DND-41 (cell line): ENCODE data around the gene TBXAS1.

Experiments used
- ATAC-seq: fragments of 200-7000 bp; cut with Tn5 transposase; 3 replicates; pipeline ENCODE4 v1.9.1; 2021; ENCODE audit warnings: low read depth; ENCODE audit not compliant: insufficient read depth
- DNase-seq: peaks from one replicate; pipeline ENCODE4 v3.0.0-alpha.2; 2020
- H2AFZ ChIP-seq: 2 replicates; pipeline ENCODE4 v1.6.0; 2012; ENCODE audit warnings: low read depth, low read length
- H3K27ac ChIP-seq: 2 replicates; pipeline ENCODE4 v1.5.1; 2012; ENCODE audit warnings: low read length, inconsistent platforms
- H3K27me3 ChIP-seq: fragments of 200-600 bp; sonication (generic); 2 replicates; pipeline ENCODE4 v1.6.0; 2012; ENCODE audit warnings: low read length, mild to moderate bottlenecking, inconsistent platforms; ENCODE audit not compliant: insufficient read depth, poor library complexity
- H3K36me3 ChIP-seq: 2 replicates; pipeline ENCODE4 v1.5.1; 2012; ENCODE audit warnings: low read length, inconsistent platforms; ENCODE audit not compliant: insufficient read depth
- H3K4me1 ChIP-seq: 2 replicates; pipeline ENCODE4 v1.5.1; 2012; ENCODE audit warnings: mild to moderate bottlenecking, low read length; ENCODE audit not compliant: insufficient read depth
- H3K4me2 ChIP-seq: 2 replicates; pipeline ENCODE4 v1.6.0; 2012; ENCODE audit warnings: mild to moderate bottlenecking, moderate library complexity, low read length, inconsistent platforms; ENCODE audit not compliant: insufficient read depth
- H3K4me3 ChIP-seq, 2 experiments: fragments of 200-600 bp in 1 of 2; shearing (Covaris generic) in 1 of 2; 2 replicates each; pipeline ENCODE4 v1.5.1; 2012 to 2016; ENCODE audit warnings: inconsistent platforms in 2 of 2, low read length in 2 of 2, mild to moderate bottlenecking in 2 of 2, low read depth in 1 of 2, moderate library complexity in 1 of 2
- H3K79me2 ChIP-seq: 2 replicates; pipeline ENCODE4 v1.6.0; 2012; ENCODE audit warnings: low read length, inconsistent platforms; ENCODE audit not compliant: insufficient read depth
- H3K9ac ChIP-seq: 2 replicates; pipeline ENCODE4 v1.6.0; 2012; ENCODE audit warnings: low read depth, mild to moderate bottlenecking, inconsistent platforms, low read length, moderate library complexity
- H3K9me3 ChIP-seq: 2 replicates; pipeline ENCODE4 v1.5.1; 2012; ENCODE audit warnings: low read length, moderate library complexity, mild to moderate bottlenecking, inconsistent platforms; ENCODE audit not compliant: insufficient read depth, severe bottlenecking
- H4K20me1 ChIP-seq: 2 replicates; pipeline ENCODE4 v1.6.0; 2012; ENCODE audit warnings: low read length; ENCODE audit not compliant: insufficient read depth
- EZH2 ChIP-seq: IDR thresholded peaks from 3 replicates; pipeline ENCODE4 v1.6.1; 2012; ENCODE audit warnings: borderline replicate concordance, low read depth, mild to moderate bottlenecking, moderate library complexity, low read length, inconsistent platforms; ENCODE audit not compliant: severe bottlenecking
- TF ChIP-seq, protein P1 (sequence below): IDR thresholded peaks from 2 replicates; pipeline ENCODE4 v1.5.1; 2012; ENCODE audit warnings: borderline replicate concordance, low read length, moderate library complexity, mild to moderate bottlenecking; ENCODE audit not compliant: poor library complexity, severe bottlenecking; ENCODE audit errors: extremely low read depth

TBXAS1 gene

DNA sequence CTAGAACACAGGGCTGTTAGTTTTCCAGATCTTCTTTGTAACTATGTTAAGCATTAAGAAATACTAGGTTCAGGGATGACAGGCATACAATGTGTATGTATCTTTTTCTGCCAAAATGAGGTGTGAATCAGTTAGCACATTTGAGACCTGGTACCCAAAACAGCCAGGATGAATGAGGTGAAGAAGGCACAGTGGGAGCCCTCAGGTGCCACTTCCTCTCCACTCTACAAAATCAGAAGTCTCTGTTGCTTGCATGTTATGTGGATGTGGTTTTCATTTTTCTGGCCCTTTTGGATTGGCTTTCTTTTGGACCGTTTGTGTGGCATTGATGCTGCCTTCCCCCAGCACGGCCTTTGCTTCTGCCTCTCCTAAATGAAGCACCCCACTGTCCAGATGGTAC is 15.4 kb upstream of the TBXAS1 start:
- H3K27me3 ChIP-seq = no peaks in the 10 kb centered on the region
- no peaks in the 10 kb centered on the region for H3K9me3 ChIP-seq
- no peak for DNase-seq
- no peaks in the 10 kb centered on the region for H4K20me1 ChIP-seq
- no peaks in the 10 kb centered on the region for H3K4me1 ChIP-seq
- no peaks in the 10 kb centered on the region for H3K79me2 ChIP-seq
- no peak overlapping the region for H3K9ac ChIP-seq
- H3K4me2 ChIP-seq = no peak overlapping the region
- no peak overlapping the region for H2AFZ ChIP-seq
- no peak for ATAC-seq
- H3K4me3 ChIP-seq = no peak overlapping the region
- no peaks in the 10 kb centered on the region for H3K36me3 ChIP-seq
- TF ChIP-seq, protein P1, sequence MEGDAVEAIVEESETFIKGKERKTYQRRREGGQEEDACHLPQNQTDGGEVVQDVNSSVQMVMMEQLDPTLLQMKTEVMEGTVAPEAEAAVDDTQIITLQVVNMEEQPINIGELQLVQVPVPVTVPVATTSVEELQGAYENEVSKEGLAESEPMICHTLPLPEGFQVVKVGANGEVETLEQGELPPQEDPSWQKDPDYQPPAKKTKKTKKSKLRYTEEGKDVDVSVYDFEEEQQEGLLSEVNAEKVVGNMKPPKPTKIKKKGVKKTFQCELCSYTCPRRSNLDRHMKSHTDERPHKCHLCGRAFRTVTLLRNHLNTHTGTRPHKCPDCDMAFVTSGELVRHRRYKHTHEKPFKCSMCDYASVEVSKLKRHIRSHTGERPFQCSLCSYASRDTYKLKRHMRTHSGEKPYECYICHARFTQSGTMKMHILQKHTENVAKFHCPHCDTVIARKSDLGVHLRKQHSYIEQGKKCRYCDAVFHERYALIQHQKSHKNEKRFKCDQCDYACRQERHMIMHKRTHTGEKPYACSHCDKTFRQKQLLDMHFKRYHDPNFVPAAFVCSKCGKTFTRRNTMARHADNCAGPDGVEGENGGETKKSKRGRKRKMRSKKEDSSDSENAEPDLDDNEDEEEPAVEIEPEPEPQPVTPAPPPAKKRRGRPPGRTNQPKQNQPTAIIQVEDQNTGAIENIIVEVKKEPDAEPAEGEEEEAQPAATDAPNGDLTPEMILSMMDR = no peak
- no peak for TF ChIP-seq EZH2
- H3K27ac ChIP-seq = no peak overlapping the region

DNA sequence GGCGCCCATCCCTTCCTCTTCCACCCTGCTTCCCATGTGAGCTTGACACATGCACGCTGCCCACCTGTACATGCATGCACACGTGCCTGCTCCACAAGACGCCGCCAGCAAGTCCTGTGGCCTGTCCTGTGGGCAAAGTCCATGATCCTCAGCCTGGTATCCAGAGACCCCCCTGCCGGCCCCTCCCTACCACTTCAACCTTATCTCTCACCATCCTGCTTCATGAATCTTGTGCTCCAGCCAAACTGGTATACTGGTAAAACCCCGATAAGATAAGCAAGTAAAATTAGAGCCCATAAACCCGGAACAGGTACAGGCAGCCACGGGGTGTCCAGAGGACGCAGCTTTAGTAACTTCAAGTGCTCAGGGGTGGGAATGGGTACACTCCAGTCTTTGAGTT is 11.8 kb upstream of the TBXAS1 start:
- no peaks in the 10 kb centered on the region for H3K36me3 ChIP-seq
- TF ChIP-seq, protein P1 = no peak
- TF ChIP-seq EZH2 = no peak
- no peak overlapping the region for H3K27ac ChIP-seq
- H3K79me2 ChIP-seq = no peaks in the 10 kb centered on the region
- H3K4me2 ChIP-seq = no peak overlapping the region
- no peaks in the 10 kb centered on the region for H3K27me3 ChIP-seq
- no peak for DNase-seq
- no peak overlapping the region for H3K9ac ChIP-seq
- H3K4me1 ChIP-seq = no peaks in the 10 kb centered on the region
- H4K20me1 ChIP-seq = no peaks in the 10 kb centered on the region
- no peak for ATAC-seq
- no peak overlapping the region for H2AFZ ChIP-seq
- H3K9me3 ChIP-seq = no peaks in the 10 kb centered on the region
- H3K4me3 ChIP-seq = no peak overlapping the region

DNA sequence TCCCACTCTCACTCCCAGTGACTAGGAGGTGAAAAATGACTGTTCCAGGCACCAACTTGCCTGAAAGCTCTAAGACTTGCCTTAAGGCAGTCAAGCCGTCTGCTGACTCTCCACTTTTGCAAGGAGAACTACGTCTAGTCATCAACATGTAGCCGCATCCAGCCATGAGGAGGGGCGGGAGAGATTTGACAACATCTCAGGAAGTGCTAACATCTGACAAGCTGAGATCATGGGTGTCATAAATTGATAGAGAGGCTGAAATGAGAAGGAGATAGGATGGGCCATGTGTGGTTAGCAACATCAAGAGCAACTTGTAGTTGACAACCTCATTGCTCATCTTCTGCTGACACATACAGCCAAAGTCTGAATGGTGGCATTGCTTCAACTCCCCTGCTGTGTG is 9.0 kb upstream of the TBXAS1 start:
- no peak for TF ChIP-seq EZH2
- TF ChIP-seq, protein P1 = no peak
- Histone ChIP-seq H3K79me2 (no peaks in the 10 kb centered on the region), H2AFZ (no peak overlapping the region), H3K4me2 (no peak overlapping the region), H3K4me3 (no peak overlapping the region), H3K4me1 (no peaks in the 10 kb centered on the region), H3K9ac (no peak overlapping the region), H3K36me3 (no peaks in the 10 kb centered on the region), H3K27me3 (peaks cover under 1% of the 10 kb centered on the region), H3K27ac (no peak overlapping the region), H4K20me1 (no peaks in the 10 kb centered on the region), H3K9me3 (no peaks in the 10 kb centered on the region)
- DNase-seq (no peak), ATAC-seq (no peak)

DNA sequence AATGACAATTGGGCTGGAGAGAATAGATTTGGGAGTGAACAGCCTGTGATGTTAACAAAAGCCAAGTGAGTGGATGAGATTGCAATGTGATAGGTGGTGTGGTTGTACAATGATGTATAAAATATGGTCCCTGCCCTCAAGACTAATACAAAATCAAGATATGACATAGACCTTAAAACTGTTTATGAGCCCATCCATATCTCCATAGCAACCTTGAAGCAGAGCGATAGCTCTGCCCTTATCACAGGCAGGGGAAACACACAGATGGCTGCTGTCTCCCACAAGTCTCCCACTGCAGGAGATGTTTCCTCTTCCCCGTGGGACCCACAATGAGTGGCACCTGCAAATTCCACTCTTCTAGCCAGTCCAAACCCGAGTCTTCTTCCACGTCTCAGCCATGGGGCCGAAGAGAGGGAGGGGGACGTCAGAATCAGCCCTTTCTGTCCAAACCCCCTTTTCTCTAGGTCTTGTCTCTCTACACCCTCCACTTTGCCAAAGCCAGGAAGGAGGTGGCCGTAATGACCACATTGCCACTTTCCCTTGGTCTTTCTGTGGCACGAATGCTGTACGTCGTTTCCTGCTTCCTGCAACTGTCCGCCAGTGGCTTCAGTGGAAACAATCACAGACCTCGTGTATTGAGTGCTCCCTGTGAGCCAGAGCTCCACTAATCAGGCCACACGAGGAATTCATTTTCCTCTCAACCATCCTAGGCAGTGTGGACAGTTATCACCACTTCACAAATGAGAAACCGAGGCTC is 7.5 kb upstream of the TBXAS1 start:
- TF ChIP-seq EZH2 = no peak
- TF ChIP-seq, protein P1 = no peak
- H3K9ac ChIP-seq = no peak overlapping the region
- H3K36me3 ChIP-seq = no peaks in the 10 kb centered on the region
- H3K4me3 ChIP-seq = no peak overlapping the region
- H2AFZ ChIP-seq = no peak overlapping the region
- no peak overlapping the region for H3K27ac ChIP-seq
- no peak for DNase-seq
- no peaks in the 10 kb centered on the region for H3K79me2 ChIP-seq
- no peak overlapping the region for H3K4me2 ChIP-seq
- H4K20me1 ChIP-seq = no peaks in the 10 kb centered on the region
- no peaks in the 10 kb centered on the region for H3K4me1 ChIP-seq
- no peak for ATAC-seq
- H3K27me3 ChIP-seq = peaks cover 9% of the 10 kb centered on the region
- H3K9me3 ChIP-seq = no peaks in the 10 kb centered on the region
